Trophoblast cell (in vitro differentiated cells and primary cell): ENCODE data around the gene WDR5.

Experiments used
- DNase-seq, 2 donors: peaks; one replicate each; pipeline ENCODE4 v3.0.0-alpha.2; 2016
- H2AFZ ChIP-seq: 2 replicates; pipeline ENCODE4 v1.6.1; 2013; ENCODE audit warnings: low read length, moderate library complexity, mild to moderate bottlenecking; ENCODE audit not compliant: insufficient read depth, poor library complexity
- H2AK5ac ChIP-seq: 2 replicates; pipeline ENCODE4 v1.6.1; 2013; ENCODE audit warnings: mild to moderate bottlenecking, low read length
- H2BK120ac ChIP-seq: 2 replicates; pipeline ENCODE4 v1.6.1; 2013; ENCODE audit warnings: low read length, mild to moderate bottlenecking, moderate library complexity; ENCODE audit not compliant: insufficient read depth, poor library complexity
- H2BK12ac ChIP-seq: 2 replicates; pipeline ENCODE4 v1.6.1; 2013; ENCODE audit warnings: mild to moderate bottlenecking, low read length, moderate library complexity
- H2BK5ac ChIP-seq: 2 replicates; pipeline ENCODE4 v1.6.1; 2013; ENCODE audit warnings: low read length, low read depth, moderate library complexity, mild to moderate bottlenecking; ENCODE audit not compliant: poor library complexity
- H3K14ac ChIP-seq: 2 replicates; pipeline ENCODE4 v1.6.1; 2013; ENCODE audit warnings: mild to moderate bottlenecking, low read length
- H3K18ac ChIP-seq: 2 replicates; pipeline ENCODE4 v1.6.1; 2013; ENCODE audit warnings: mild to moderate bottlenecking, low read length
- H3K23ac ChIP-seq: 2 replicates; pipeline ENCODE4 v1.6.1; 2013; ENCODE audit warnings: low read length
- H3K27ac ChIP-seq: 2 replicates; pipeline ENCODE4 v1.5.1; 2013; ENCODE audit warnings: low read depth, mild to moderate bottlenecking, inconsistent platforms, low read length, moderate library complexity
- H3K27me3 ChIP-seq: 2 replicates; pipeline ENCODE4 v1.6.1; 2013; ENCODE audit warnings: inconsistent platforms, mild to moderate bottlenecking, low read length, moderate library complexity; ENCODE audit not compliant: insufficient read depth
- H3K36me3 ChIP-seq, 2 experiments: 1 replicate in 1 of 2; 2 replicates in 1 of 2; pipeline ENCODE4 v1.6.1; 2013; ENCODE audit warnings: low read length in 2 of 2, mild to moderate bottlenecking in 2 of 2, moderate library complexity in 1 of 2; ENCODE audit not compliant: insufficient read depth in 2 of 2, control insufficient read depth in 1 of 2
- H3K4ac ChIP-seq: 2 replicates; pipeline ENCODE4 v1.6.1; 2013; ENCODE audit warnings: low read depth, mild to moderate bottlenecking, low read length, moderate library complexity
- H3K4me1 ChIP-seq, 2 experiments: 1 replicate in 1 of 2; 2 replicates in 1 of 2; pipeline ENCODE4 v1.6.1; 2013; ENCODE audit warnings: low read length in 2 of 2, mild to moderate bottlenecking in 2 of 2, moderate library complexity in 1 of 2; ENCODE audit not compliant: insufficient read depth in 2 of 2, control insufficient read depth in 1 of 2
- H3K4me2 ChIP-seq: 2 replicates; pipeline ENCODE4 v1.6.1; 2013; ENCODE audit warnings: inconsistent platforms, mild to moderate bottlenecking, low read length, moderate library complexity
- H3K4me3 ChIP-seq: 2 replicates; pipeline ENCODE4 v1.5.1; 2013; ENCODE audit warnings: mild to moderate bottlenecking, low read depth, low read length, inconsistent platforms
- H3K79me1 ChIP-seq: one replicate; pipeline ENCODE4 v1.6.1; 2013; ENCODE audit warnings: low read length
- H3K79me2 ChIP-seq: 2 replicates; pipeline ENCODE4 v1.6.1; 2013; ENCODE audit warnings: low read length, mild to moderate bottlenecking; ENCODE audit not compliant: control insufficient read depth, insufficient read depth, poor library complexity
- H3K9ac ChIP-seq: 2 replicates; pipeline ENCODE4 v1.6.1; 2013; ENCODE audit warnings: mild to moderate bottlenecking, low read length
- H3K9me3 ChIP-seq: 2 replicates; pipeline ENCODE4 v1.6.1; 2013; ENCODE audit warnings: low read depth, mild to moderate bottlenecking, control low read depth, inconsistent platforms, low read length; ENCODE audit not compliant: insufficient read depth
- H4K12ac ChIP-seq: 2 replicates; pipeline ENCODE4 v1.6.1; 2013; ENCODE audit warnings: low read depth, mild to moderate bottlenecking, low read length, moderate library complexity
- H4K8ac ChIP-seq: 2 replicates; pipeline ENCODE4 v1.6.1; 2013; ENCODE audit warnings: low read depth, mild to moderate bottlenecking, low read length, moderate library complexity
- H4K91ac ChIP-seq: one replicate; pipeline ENCODE4 v1.6.1; 2013; ENCODE audit warnings: low read depth, mild to moderate bottlenecking, low read length, moderate library complexity
- WGBS: extraction: QIAGEN DNeasy Blood & Tissue Kit; methylation state at CpG from one replicate; pipeline ENCODE4 v1.1.7; 2013; ENCODE audit warnings: missing lambda C conversion rate; ENCODE audit not compliant: insufficient read length, insufficient coverage; ENCODE audit errors: extremely low coverage; 5-methylcytosine and 5-hydroxymethylcytosine counted together

The WDR5 gene

DNA sequence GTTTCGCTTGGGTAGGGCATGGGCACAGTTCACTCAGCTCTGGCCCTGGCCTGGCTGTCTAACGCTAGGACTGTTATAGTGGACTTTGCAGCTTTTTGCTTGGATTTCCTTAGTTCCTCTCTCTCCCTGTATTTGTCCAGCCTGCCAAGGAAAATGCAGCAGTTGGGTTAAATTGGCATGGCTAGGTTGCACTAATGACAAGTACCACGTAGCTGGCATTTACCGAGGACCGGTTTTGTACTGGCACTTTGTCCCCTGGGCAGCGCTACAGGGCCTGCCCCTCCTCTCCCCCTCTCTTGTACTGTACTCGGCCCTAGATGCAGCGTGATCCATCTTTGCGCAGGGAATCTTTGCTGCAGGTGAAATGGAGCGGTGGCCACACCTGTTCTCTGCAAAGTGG lies 2.4 kb downstream of the WDR5 start:
- no peak overlapping the region for H2BK120ac ChIP-seq
- H2BK5ac ChIP-seq = no peak overlapping the region
- no peak overlapping the region for H3K23ac ChIP-seq
- H3K4me3 ChIP-seq = no peak overlapping the region
- H3K9me3 ChIP-seq = peaks cover 2% of the 10 kb centered on the region
- H2BK12ac ChIP-seq = no peak overlapping the region
- no peak for DNase-seq
- peaks cover 29 to 34% of the 10 kb centered on the region in 2 experiments for H3K36me3 ChIP-seq
- no peak overlapping the region for H4K8ac ChIP-seq
- H2AK5ac ChIP-seq = no peak overlapping the region
- H3K9ac ChIP-seq = no peak overlapping the region
- peaks cover 25% of the 10 kb centered on the region for H3K79me2 ChIP-seq
- H3K18ac ChIP-seq = no peak overlapping the region
- H3K79me1 ChIP-seq = peaks cover 10% of the 10 kb centered on the region
- H3K27me3 ChIP-seq = no peaks in the 10 kb centered on the region
- no peak overlapping the region for H3K4me2 ChIP-seq
- peaks cover 13 to 16% of the 10 kb centered on the region in 2 experiments for H3K4me1 ChIP-seq
- no CpG with 5 or more reads among the region's 10 CpGs for WGBS
- no peak overlapping the region for H4K12ac ChIP-seq
- H3K4ac ChIP-seq = peak overlapping the region; percentile 86
- H4K91ac ChIP-seq = no peak overlapping the region
- H3K27ac ChIP-seq = no peak overlapping the region
- H3K14ac ChIP-seq = no peak overlapping the region
- H2AFZ ChIP-seq = no peak overlapping the region

DNA sequence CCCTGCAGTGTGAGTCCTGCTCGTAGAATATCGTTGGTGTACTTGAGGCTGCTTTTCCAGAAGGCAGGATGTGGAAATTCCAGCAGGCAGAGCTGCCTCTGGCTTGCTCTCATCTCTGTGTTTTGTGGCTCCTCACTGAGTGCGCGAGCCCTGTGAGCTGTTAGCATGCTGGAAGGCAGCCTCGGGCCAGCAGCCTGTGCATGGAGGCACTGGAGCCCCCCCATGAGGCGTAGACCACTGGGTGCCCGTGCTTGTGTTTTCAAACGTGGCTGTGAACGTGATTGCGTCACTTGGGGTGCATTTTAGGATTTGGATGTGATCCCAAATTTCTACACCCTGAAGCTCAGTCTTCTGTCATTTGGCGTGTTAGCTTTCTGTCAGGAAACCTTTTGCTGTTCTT lies 3.2 kb downstream of the WDR5 start:
- H4K8ac ChIP-seq = no peak overlapping the region
- H3K23ac ChIP-seq = no peak overlapping the region
- H3K9me3 ChIP-seq = peaks cover 2% of the 10 kb centered on the region
- peaks cover 10% of the 10 kb centered on the region for H3K79me1 ChIP-seq
- H4K12ac ChIP-seq = no peak overlapping the region
- no peak for DNase-seq
- no peak overlapping the region for H4K91ac ChIP-seq
- no peak overlapping the region for H2BK5ac ChIP-seq
- H3K4me1 ChIP-seq = peaks cover 13 to 16% of the 10 kb centered on the region in 2 experiments
- peak overlapping the region; percentile 19 for H3K4ac ChIP-seq
- peaks cover 32 to 38% of the 10 kb centered on the region in 2 experiments for H3K36me3 ChIP-seq
- no peak overlapping the region for H3K14ac ChIP-seq
- H3K27me3 ChIP-seq = no peaks in the 10 kb centered on the region
- no peak overlapping the region for H3K4me2 ChIP-seq
- no peak overlapping the region for H2AK5ac ChIP-seq
- no peak overlapping the region for H2BK120ac ChIP-seq
- H3K79me2 ChIP-seq = peaks cover 25% of the 10 kb centered on the region
- H2AFZ ChIP-seq = no peak overlapping the region
- no CpG with 5 or more reads among the region's 11 CpGs for WGBS
- H3K27ac ChIP-seq = no peak overlapping the region
- H2BK12ac ChIP-seq = no peak overlapping the region
- no peak overlapping the region for H3K4me3 ChIP-seq
- no peak overlapping the region for H3K9ac ChIP-seq
- no peak overlapping the region for H3K18ac ChIP-seq

DNA sequence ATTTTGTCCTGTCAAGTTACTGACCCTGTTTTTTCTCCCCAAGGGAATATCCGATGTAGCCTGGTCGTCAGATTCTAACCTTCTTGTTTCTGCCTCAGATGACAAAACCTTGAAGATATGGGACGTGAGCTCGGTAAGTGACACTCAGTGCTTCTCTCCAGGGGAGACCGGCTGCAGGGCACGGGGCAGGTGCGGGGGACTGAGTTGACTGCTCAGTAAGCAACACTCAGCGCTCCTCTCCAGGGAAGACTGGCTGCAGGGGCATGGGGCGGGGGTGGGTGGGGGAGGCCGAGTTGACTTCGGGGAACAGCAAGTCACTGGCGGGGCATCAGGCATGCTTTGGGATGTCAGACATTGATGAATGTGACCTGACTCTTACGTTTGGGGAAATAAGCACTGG lies 6.0 kb downstream of the WDR5 start:
- H3K4ac ChIP-seq = no peak overlapping the region
- no peak overlapping the region for H4K8ac ChIP-seq
- H3K36me3 ChIP-seq = peaks cover 53 to 61% of the 10 kb centered on the region in 2 experiments
- H3K4me1 ChIP-seq = peaks cover 4 to 5% of the 10 kb centered on the region in 2 experiments
- peaks cover 2% of the 10 kb centered on the region for H3K9me3 ChIP-seq
- H3K23ac ChIP-seq = no peak overlapping the region
- H3K27ac ChIP-seq = no peak overlapping the region
- no peak for DNase-seq
- peaks cover 13% of the 10 kb centered on the region for H3K79me2 ChIP-seq
- H2BK12ac ChIP-seq = no peak overlapping the region
- WGBS = no CpG with 5 or more reads among the region's 13 CpGs
- no peak overlapping the region for H2AK5ac ChIP-seq
- no peak overlapping the region for H3K14ac ChIP-seq
- no peak overlapping the region for H3K9ac ChIP-seq
- no peak overlapping the region for H4K12ac ChIP-seq
- H2BK120ac ChIP-seq = no peak overlapping the region
- no peak overlapping the region for H3K4me2 ChIP-seq
- H3K18ac ChIP-seq = no peak overlapping the region
- H2AFZ ChIP-seq = no peak overlapping the region
- H2BK5ac ChIP-seq = no peak overlapping the region
- H3K4me3 ChIP-seq = no peak overlapping the region
- H4K91ac ChIP-seq = no peak overlapping the region
- H3K79me1 ChIP-seq = no peaks in the 10 kb centered on the region
- no peaks in the 10 kb centered on the region for H3K27me3 ChIP-seq

DNA sequence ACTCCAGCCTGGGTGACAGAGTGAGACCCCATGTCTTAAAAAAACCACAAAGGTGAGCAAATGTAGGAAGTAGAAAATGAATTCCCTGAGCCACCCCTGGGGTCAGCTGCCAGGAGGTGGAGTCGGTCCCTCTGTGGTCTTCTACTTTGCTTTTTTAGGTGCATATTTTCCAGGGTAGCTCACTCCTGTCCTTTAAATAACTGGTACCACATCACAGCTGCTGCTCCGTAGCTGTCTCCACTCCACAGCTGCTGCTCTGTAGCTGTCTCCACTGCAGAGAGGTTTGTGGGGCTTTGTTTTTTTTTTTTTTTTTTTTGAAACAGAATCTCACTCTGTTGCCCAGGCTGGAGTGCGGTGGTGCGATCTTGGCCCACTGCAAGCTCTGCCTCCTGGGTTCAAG lies 8.9 kb downstream of the WDR5 start:
- H2BK12ac ChIP-seq = no peak overlapping the region

More for the DNA sequence above, 8.9 kb downstream of the WDR5 start:
- peaks cover 75 to 81% of the 10 kb centered on the region in 2 experiments for H3K36me3 ChIP-seq
- H2AK5ac ChIP-seq = no peak overlapping the region
- no peak overlapping the region for H4K8ac ChIP-seq
- H3K14ac ChIP-seq = no peak overlapping the region
- H3K27ac ChIP-seq = no peak overlapping the region
- DNase-seq = no peak
- H4K91ac ChIP-seq = no peak overlapping the region
- no peak overlapping the region for H2BK5ac ChIP-seq
- H2BK120ac ChIP-seq = no peak overlapping the region
- no peaks in the 10 kb centered on the region for H3K4me1 ChIP-seq
- H3K9ac ChIP-seq = no peak overlapping the region
- H3K27me3 ChIP-seq = no peaks in the 10 kb centered on the region
- no peak overlapping the region for H3K23ac ChIP-seq
- no peaks in the 10 kb centered on the region for H3K79me2 ChIP-seq
- H2AFZ ChIP-seq = no peak overlapping the region
- H3K18ac ChIP-seq = no peak overlapping the region
- no peaks in the 10 kb centered on the region for H3K79me1 ChIP-seq
- WGBS = no CpG with 5 or more reads among the region's 4 CpGs
- no peak overlapping the region for H3K4me2 ChIP-seq
- H3K9me3 ChIP-seq = peaks cover 4% of the 10 kb centered on the region
- no peak overlapping the region for H3K4me3 ChIP-seq
- H4K12ac ChIP-seq = no peak overlapping the region
- H3K4ac ChIP-seq = no peak overlapping the region
